Activated naive CD8-positive, alpha-beta T cell treated with anti-CD3 and anti-CD28 coated beads for 36 hours (primary cell): ENCODE data around the gene ST8SIA6. TPM values are rescaled to one million over a fixed set of nuclear protein-coding genes. Genes with fewer than 3 reads are reported as not detected.
A peak's percentile ranks its signal among the peaks of the same experiment; 100 is the strongest.
"Not testable (repeated sequence)": the region's sequence is repeated elsewhere in the genome, so short reads cannot be mapped to it uniquely, and the experiment has no call there.

ENCODE experiments used
- DNase-seq: peaks from one replicate; pipeline ENCODE4 v3.0.0; 2021
- H3K27ac Mint-ChIP-seq: one replicate; pipeline ENCODE4 v1.8.0; 2022; ENCODE audit warnings: mild to moderate bottlenecking, moderate library complexity, mixed read lengths
- H3K27me3 Mint-ChIP-seq: one replicate; pipeline ENCODE4 v1.8.0; 2022; ENCODE audit warnings: mild to moderate bottlenecking, mixed read lengths
- H3K36me3 Mint-ChIP-seq: one replicate; pipeline ENCODE4 v1.8.0; 2021; ENCODE audit warnings: mild to moderate bottlenecking, mixed read lengths
- H3K4me1 Mint-ChIP-seq: one replicate; pipeline ENCODE4 v1.8.0; 2021; ENCODE audit warnings: mixed read lengths
- H3K4me3 Mint-ChIP-seq: one replicate; pipeline ENCODE4 v1.8.0; 2022; ENCODE audit warnings: mild to moderate bottlenecking, moderate library complexity, mixed read lengths
- H3K9me3 Mint-ChIP-seq: one replicate; pipeline ENCODE4 v1.8.0; 2022; ENCODE audit warnings: mixed read lengths
- total RNA-seq, 2 experiments: library from RNA; stranded (reverse); gene quantifications; one replicate each; pipeline ENCODE4 v1.2.3, GENCODE V29; 2021

ST8SIA6 gene, protein sequence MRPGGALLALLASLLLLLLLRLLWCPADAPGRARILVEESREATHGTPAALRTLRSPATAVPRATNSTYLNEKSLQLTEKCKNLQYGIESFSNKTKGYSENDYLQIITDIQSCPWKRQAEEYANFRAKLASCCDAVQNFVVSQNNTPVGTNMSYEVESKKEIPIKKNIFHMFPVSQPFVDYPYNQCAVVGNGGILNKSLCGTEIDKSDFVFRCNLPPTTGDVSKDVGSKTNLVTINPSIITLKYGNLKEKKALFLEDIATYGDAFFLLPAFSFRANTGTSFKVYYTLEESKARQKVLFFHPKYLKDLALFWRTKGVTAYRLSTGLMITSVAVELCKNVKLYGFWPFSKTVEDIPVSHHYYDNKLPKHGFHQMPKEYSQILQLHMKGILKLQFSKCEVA
- total RNA-seq: not detected

DNA sequence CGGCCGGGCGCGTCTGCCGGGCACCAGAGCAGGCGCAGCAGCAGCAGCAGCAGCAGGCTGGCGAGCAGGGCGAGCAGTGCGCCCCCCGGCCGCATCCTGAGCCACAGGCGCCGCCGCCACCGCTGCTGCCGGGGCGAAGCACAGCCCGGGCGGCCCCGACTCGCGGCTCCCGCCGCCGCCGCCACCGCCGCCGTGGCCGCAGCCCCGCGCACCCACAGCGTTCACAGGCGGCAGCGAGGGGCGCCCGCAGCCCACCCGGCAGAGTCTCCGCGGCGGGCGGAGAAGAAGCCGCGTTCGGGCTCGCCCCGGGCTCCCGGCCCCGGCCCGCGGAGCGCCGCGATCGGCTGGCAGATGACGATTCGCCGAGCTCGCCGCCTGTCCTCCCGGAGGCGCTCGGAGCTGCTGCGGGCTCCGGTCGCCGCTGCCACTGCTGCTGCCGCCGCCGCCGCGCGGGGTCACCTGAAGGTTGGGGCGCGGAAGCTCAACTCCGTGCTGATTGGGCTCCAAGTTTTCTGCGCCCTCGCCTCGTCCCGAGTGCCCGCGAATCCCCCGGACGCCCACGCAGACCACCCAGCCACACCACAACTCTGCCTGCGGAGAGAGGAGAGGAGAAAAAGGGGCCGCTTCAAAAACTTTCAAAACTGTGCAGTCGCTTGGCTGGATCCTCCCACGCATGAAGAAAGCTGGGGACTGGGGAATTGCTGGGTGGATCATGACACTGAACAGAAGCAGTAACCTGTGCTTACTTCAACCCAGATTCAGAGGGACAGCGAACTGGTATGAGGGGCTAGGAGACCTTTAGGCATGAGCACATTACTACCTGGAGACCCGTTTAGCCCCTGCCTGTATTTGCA is at the start of gene ST8SIA6:
TSS of gene ST8SIA6 (minus strand) at position 435 of the 854 bp plus-strand sequence. CDS start at position 95, 340 bp downstream.
- Mint-ChIP-seq H3K27me3 (peaks cover 58% of the 10 kb centered on the region), H3K4me1 (peaks cover 11% of the 10 kb centered on the region)
- peak; percentile 50 for DNase-seq

DNA sequence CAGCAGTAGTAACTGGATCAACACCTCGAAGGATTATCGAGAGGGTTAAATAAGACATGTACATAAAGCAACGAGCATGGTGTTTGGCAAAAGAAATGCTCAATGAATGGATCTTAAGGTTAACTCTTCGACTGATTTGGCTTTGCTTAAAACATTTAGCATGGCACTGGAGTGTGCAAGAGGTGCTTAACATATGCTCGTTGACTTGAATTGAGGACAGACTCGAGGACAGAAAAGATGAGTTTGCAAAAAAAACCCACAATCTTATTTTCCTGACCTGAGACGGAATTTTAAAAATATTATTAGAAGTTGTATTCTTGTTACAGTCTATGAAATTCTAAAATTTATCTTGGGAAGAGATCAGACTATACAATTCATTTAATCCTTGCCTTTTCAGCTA is 49.4 kb upstream of the ST8SIA6 start:
- Mint-ChIP-seq H3K27ac (no peak overlapping the region), H3K9me3 (no peaks in the 10 kb centered on the region), H3K27me3 (peaks cover 8% of the 10 kb centered on the region), H3K4me1 (peaks cover 8% of the 10 kb centered on the region), H3K4me3 (no peak overlapping the region), H3K36me3 (peaks cover 2% of the 10 kb centered on the region)
- DNase-seq: no peak

More for the DNA sequence above, at the start of gene ST8SIA6:
- peaks cover 6% of the 10 kb centered on the region for H3K9me3 Mint-ChIP-seq
- no peak within 1 kb of the TSS for H3K27ac Mint-ChIP-seq
- H3K4me3 Mint-ChIP-seq: peak within 1 kb of the TSS; percentile 78
- peaks cover 2% of the 10 kb centered on the region for H3K36me3 Mint-ChIP-seq

DNA sequence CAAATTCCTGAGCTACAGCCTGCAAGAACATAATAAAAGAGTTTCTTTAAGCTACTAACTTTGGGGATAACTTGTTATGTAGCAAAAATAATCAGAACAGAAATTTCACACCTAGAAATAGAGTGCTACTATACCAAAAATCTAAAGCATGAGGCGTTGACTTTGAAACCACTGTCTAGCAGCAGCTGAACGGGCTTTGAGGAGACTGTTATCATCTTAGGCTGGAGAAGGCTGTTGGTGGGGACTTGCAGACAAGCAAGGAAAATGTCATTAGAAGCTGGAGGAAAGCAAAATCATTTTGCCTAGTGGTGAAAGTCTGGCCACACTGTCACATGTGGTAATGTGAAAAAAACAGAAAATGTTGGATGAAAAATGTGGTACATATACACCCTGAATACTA is 48.4 kb upstream of the ST8SIA6 start:
- H3K36me3 Mint-ChIP-seq: peaks cover 1% of the 10 kb centered on the region
- H3K27ac Mint-ChIP-seq: no peak overlapping the region
- peaks cover 6% of the 10 kb centered on the region for H3K27me3 Mint-ChIP-seq
- H3K4me3 Mint-ChIP-seq: no peak overlapping the region
- peaks cover 8% of the 10 kb centered on the region for H3K4me1 Mint-ChIP-seq
- H3K9me3 Mint-ChIP-seq: no peaks in the 10 kb centered on the region
- DNase-seq: no peak

DNA sequence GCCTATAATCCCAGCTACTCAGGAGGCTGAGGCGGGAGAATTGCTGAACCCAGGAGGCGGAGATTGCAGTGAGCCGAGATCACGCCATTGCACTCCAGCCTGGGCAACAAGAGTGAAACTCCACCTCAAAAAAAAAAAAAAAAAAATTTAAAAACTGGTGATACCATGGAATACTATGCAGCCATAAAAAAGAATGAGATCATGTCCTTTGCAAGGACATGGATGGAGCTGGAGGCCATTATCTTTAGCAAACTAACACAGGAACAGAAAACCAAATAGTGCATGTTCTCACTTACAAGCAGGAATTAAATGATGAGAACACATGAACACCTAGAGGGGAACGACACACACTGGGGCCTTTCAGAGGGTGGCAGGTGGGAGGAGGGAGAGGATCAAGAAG is 44.6 kb upstream of the ST8SIA6 start:
- not testable (repeated sequence) for H3K27ac Mint-ChIP-seq, H3K4me3 Mint-ChIP-seq, H3K36me3 Mint-ChIP-seq, H3K9me3 Mint-ChIP-seq, DNase-seq, H3K4me1 Mint-ChIP-seq
- H3K27me3 Mint-ChIP-seq: peaks cover 15% of the 10 kb centered on the region

GRCh38 chr10:17497446-17498030 is 43.1 kb upstream of the ST8SIA6 start:
- Mint-ChIP-seq H3K27me3 (peaks cover 15% of the 10 kb centered on the region), H3K9me3 (no peaks in the 10 kb centered on the region), H3K4me1 (no peaks in the 10 kb centered on the region), H3K4me3 (no peak overlapping the region), H3K27ac (no peak overlapping the region), H3K36me3 (no peaks in the 10 kb centered on the region)
- DNase-seq: no peak

DNA sequence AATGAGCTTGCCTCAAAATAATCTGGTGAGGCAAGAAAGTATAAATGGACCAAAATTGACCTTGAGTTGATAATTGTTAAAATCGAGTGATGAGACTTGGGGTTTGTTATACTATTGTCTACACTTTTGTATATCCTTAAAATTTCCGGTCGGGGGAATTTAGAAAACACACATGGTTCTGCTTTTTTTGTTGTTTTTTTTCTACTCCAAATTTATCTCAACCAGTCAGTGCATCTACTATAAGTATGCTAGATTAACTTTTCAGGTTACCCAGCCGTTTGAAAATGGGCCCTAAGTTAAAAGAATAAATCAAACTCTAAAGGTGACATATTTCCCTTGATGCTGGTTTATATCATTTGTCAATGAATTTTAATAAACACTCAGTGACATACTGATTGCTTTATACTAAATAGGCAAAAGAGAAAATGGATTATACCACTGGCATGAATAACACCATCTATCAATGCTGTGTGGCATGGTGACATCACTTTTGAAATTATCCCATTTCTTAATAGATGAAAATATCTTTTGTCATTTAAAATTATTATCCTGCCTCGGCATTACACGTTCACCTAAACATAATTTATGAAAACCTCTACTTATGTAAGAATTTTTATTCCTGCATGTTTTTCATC is 40.3 kb upstream of the ST8SIA6 start:
- no peak overlapping the region for H3K27ac Mint-ChIP-seq
- H3K27me3 Mint-ChIP-seq: peaks cover 15% of the 10 kb centered on the region
- H3K9me3 Mint-ChIP-seq: no peaks in the 10 kb centered on the region
- no peak overlapping the region for H3K4me3 Mint-ChIP-seq
- H3K36me3 Mint-ChIP-seq: no peaks in the 10 kb centered on the region
- no peaks in the 10 kb centered on the region for H3K4me1 Mint-ChIP-seq
- no peak for DNase-seq

DNA sequence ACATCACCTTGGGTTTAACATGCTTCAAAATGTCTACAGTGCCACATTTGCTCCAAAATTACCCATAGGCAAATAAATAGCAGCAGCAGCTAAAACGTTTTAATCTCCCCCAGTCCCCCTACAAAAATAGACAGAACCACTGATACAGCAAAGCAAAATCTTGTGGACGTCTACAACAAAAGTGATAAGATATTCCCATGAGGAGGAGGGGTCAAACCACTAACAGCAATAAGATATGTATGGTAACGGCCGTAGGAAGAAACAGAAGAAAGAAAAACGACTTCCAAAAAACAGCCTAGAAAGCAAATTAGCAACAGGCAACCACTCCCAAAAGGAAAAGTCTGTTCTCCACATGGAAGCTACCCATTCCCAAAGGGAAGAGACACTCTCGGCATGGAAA is 34.5 kb upstream of the ST8SIA6 start:
- no peak overlapping the region for H3K27ac Mint-ChIP-seq
- no peaks in the 10 kb centered on the region for H3K36me3 Mint-ChIP-seq
- peaks cover 1% of the 10 kb centered on the region for H3K9me3 Mint-ChIP-seq
- H3K27me3 Mint-ChIP-seq: no peaks in the 10 kb centered on the region
- H3K4me3 Mint-ChIP-seq: no peak overlapping the region
- no peaks in the 10 kb centered on the region for H3K4me1 Mint-ChIP-seq
- no peak for DNase-seq

- H3K9me3 Mint-ChIP-seq: peaks cover 1% of the 10 kb centered on the region
- DNase-seq: no peak
- no peaks in the 10 kb centered on the region for H3K36me3 Mint-ChIP-seq
- H3K27me3 Mint-ChIP-seq: peaks cover 17% of the 10 kb centered on the region
- no peak overlapping the region for H3K4me3 Mint-ChIP-seq
- peaks cover 7% of the 10 kb centered on the region for H3K4me1 Mint-ChIP-seq
- H3K27ac Mint-ChIP-seq: no peak overlapping the region
Measured at GRCh38 chr10:17483079-17483478, 28.7 kb upstream of the ST8SIA6 start.

GRCh38 chr10:17479822-17480221 is 25.4 kb upstream of the ST8SIA6 start:
- no peak for DNase-seq
- H3K9me3 Mint-ChIP-seq: no peaks in the 10 kb centered on the region
- peaks cover 36% of the 10 kb centered on the region for H3K27me3 Mint-ChIP-seq
- no peaks in the 10 kb centered on the region for H3K36me3 Mint-ChIP-seq
- peaks cover 7% of the 10 kb centered on the region for H3K4me1 Mint-ChIP-seq
- no peak overlapping the region for H3K27ac Mint-ChIP-seq
- no peak overlapping the region for H3K4me3 Mint-ChIP-seq

- peaks cover 40% of the 10 kb centered on the region for H3K27me3 Mint-ChIP-seq
- no peaks in the 10 kb centered on the region for H3K9me3 Mint-ChIP-seq
- peaks cover 7% of the 10 kb centered on the region for H3K4me1 Mint-ChIP-seq
- no peak for DNase-seq
- no peak overlapping the region for H3K4me3 Mint-ChIP-seq
- H3K36me3 Mint-ChIP-seq: no peaks in the 10 kb centered on the region
- H3K27ac Mint-ChIP-seq: no peak overlapping the region
Measured at GRCh38 chr10:17479015-17479615, 24.7 kb upstream of the ST8SIA6 start.

DNA sequence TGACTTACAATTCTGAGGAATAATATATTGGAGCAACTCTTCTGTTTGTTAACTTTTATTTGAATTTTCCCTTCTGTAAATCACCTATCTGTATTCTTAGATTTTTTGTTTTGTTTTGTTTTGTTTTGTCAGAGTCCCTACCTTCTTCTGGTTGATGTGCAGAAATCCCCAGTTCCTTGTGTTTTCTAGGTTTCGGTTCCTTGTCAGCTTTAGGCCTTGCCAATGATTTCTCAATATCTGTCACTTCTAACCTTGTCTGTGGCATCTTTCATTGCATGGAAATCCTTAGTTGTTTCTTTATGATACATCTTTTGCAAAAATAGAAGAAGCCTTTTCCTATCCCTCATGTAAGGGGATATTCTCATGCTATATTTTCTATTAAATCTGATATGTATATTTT is 21.7 kb upstream of the ST8SIA6 start:
- H3K4me3 Mint-ChIP-seq: no peak overlapping the region

DNA sequence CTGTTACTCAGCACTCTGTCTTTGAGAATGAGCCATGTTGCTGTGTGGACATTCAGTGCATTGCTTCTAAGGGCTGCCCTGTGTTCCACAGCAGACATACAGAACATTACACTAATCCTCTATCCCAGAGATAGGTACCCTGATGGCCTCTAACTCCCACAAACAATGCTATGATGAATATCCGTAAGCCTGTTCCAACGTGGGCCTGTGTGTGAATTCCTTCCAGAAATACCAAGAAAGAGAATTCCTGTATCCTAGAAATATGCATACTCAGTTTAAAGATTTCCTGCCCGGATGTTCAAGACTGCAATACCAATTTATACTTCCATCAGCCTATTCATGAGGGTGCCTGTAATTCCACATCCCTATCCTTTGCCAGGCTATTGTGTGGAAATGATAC is 21.3 kb upstream of the ST8SIA6 start:
- H3K27ac Mint-ChIP-seq: no peak overlapping the region
- peaks cover 54% of the 10 kb centered on the region for H3K27me3 Mint-ChIP-seq
- H3K4me3 Mint-ChIP-seq: no peak overlapping the region
- peaks cover under 1% of the 10 kb centered on the region for H3K9me3 Mint-ChIP-seq
- no peak for DNase-seq
- H3K36me3 Mint-ChIP-seq: no peaks in the 10 kb centered on the region
- H3K4me1 Mint-ChIP-seq: peaks cover 14% of the 10 kb centered on the region

More for the DNA sequence above, 21.7 kb upstream of the ST8SIA6 start:
- Mint-ChIP-seq H3K36me3 (no peaks in the 10 kb centered on the region), H3K27me3 (peaks cover 55% of the 10 kb centered on the region), H3K27ac (no peak overlapping the region), H3K4me1 (peaks cover 14% of the 10 kb centered on the region), H3K9me3 (no peaks in the 10 kb centered on the region)
- no peak for DNase-seq

- Mint-ChIP-seq H3K36me3 (peaks cover 2% of the 10 kb centered on the region), H3K27me3 (peaks cover 55% of the 10 kb centered on the region), H3K27ac (no peak overlapping the region), H3K4me1 (peaks cover 10% of the 10 kb centered on the region), H3K9me3 (peaks cover 3% of the 10 kb centered on the region), H3K4me3 (no peak overlapping the region)
- DNase-seq: no peak
Measured at GRCh38 chr10:17474595-17475323, 20.4 kb upstream of the ST8SIA6 start.
